ENCODE results near the gene SSC5D.

DNA sequence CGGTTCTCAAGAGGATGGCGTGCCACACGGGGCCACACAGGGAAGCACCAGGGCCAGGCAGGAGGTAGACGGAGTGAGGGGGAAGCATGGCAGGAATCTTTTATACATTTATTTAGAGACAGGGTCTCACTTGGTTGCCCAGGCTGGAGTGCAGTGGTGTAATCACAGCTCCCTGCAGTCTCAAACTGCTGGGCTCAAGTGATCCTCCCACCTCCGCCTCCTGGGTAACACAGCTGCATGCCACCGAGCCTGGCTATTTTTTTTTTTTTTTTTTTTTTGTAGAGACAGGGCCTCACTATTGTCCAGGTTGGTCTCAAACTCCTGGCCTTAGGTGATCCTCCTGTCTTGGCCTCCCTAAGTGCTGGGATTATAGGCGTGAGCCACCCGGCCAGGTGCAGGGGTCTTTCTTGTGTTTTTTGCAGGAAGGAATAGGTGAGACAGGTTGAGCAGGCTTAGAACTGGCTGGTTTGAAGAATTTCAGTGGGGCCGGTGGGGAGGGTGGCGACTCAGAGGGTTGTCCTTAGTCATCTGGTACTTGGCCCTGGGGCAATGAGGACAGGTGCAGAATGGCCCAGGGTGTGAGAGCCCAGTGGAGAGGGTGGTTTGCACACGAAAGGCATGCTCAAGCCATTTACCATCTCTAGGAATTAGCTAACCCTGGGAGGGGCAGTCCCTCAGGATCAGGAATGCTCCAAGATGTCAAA is 7.6 kb downstream of the SSC5D start:
- no peak for TF ChIP-seq BHLHE40 (IDR thresholded peaks at IDR 0.05; ENCODE audit: borderline replicate concordance)
- TF ChIP-seq FOXK2 (IDR thresholded peaks at IDR 0.05): no peak
- TF ChIP-seq, protein P1, sequence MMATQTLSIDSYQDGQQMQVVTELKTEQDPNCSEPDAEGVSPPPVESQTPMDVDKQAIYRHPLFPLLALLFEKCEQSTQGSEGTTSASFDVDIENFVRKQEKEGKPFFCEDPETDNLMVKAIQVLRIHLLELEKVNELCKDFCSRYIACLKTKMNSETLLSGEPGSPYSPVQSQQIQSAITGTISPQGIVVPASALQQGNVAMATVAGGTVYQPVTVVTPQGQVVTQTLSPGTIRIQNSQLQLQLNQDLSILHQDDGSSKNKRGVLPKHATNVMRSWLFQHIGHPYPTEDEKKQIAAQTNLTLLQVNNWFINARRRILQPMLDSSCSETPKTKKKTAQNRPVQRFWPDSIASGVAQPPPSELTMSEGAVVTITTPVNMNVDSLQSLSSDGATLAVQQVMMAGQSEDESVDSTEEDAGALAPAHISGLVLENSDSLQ (IDR thresholded peaks at IDR 0.05): no peak
- no peak for TF ChIP-seq FOXA1 (IDR thresholded peaks at IDR 0.05)
- TF ChIP-seq SP1 (IDR thresholded peaks at IDR 0.05): no peak
- no peak for TF ChIP-seq ELF4 (IDR thresholded peaks at IDR 0.05)
- no peak for TF ChIP-seq TARDBP (IDR thresholded peaks at IDR 0.05)
- TF ChIP-seq SUZ12 (IDR thresholded peaks at IDR 0.05): no peak
- TF ChIP-seq ZNF384 (IDR thresholded peaks at IDR 0.05): no peak
- no peak for TF ChIP-seq CTBP1 (IDR thresholded peaks at IDR 0.05; ENCODE audit: borderline replicate concordance)
- TF ChIP-seq HDGF (IDR thresholded peaks at IDR 0.05; ENCODE audit: borderline replicate concordance): no peak

All from HEK293T (cell line).